NCI-H2171 treated with DMSO at 0.1 percent for 48 hours (cell line): ENCODE data around the gene DPY19L2.
"Not testable (repeated sequence)": the region's sequence is repeated elsewhere in the genome, so short reads cannot be mapped to it uniquely, and the experiment has no call there.

Source experiments
- DNase-seq: peaks from one replicate; lab custom pipeline; 2025; lab: John Stamatoyannopoulos, UW

DPY19L2 gene

DNA sequence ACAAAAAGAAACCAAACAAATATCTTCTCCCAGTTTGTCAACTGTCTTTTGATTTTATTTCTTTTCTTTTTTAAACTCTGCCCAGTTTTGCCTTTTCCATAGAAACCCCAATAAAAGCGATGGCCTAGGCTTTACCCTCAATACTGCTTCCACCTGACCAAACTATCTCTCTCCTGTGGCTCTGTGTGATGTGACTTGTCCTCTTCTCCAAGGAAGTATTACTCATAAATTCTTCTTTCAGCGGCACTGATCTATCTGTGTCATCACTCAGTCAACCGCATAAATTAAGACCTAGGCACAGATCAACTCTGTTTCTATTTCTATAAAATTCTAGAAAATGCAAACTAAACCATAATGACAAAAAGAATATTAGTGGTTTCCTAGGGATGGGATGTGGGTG lies 9.8 kb downstream of the DPY19L2 start:
- DNase-seq: not testable (repeated sequence)

DNA sequence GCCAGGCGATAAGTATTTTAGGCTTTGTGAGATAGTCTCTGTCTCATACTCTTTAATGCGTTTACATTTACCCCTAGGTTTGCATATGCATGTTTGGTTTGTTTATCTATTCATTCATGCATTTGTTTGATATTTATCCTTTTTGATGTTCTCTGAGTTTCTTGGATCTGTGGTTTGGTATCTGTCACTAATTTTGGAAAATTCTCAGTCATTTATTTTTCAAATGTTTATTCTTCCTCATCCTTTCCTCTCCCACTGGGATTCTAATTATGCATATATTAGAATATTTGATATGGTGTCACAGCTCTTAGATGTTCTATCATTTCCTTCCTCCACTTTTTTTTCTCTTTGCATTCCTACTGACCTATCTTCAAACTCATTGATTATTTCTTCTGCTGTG lies 11.9 kb downstream of the DPY19L2 start:
- not testable (repeated sequence) for DNase-seq

DNA sequence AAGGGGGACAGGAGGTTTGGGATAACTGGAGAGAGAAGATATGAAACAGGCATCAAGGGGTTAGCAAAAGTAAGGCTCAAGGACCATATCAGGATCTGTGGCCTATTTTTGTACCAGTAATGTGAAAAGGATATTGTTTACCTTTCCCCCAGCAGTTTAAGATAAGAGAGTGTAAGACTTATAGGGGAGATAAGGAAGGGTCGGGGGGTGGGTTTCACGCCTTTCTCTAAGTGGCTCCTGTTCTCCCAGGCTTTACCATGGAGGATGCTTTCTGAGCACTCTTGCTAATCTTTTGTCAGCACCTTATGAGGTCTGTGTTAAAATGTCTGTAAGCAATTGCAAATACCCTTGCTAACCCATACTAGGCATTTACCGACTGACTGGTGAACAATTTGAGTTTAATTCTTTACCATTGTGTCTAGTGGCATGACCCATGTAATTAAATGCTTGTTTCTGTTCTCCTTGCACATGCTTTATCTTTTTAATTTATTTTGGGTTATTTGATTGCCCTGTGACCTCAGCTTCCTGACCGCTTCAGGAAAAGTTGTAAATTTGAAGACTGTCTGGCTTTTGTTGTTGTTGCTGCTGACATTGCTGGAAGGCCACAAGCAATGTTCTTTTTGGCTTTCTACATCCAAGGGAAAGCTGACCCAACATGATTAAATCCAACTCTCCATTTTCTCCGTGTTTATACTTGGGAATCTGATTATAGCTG lies 12.6 kb downstream of the DPY19L2 start:
- DNase-seq: not testable (repeated sequence)

DNA sequence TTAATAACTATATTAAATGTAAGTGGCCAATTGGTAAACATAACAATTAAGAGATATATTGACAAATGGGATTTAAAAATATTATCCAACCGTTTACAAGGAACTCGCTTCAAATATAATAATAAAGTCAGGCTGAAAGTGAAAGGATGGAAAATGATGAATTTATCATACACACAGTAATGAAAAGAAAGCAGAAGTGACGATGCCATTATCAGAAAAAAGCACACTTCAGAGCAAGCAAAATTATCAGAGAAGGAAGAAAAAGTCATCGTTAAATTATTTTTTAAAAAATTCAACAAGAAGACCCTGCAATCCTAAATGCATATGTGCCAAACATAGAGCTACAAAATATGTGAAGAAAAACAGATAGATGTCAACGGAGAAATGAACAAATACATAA lies 13.8 kb downstream of the DPY19L2 start:
- not testable (repeated sequence) for DNase-seq

DNA sequence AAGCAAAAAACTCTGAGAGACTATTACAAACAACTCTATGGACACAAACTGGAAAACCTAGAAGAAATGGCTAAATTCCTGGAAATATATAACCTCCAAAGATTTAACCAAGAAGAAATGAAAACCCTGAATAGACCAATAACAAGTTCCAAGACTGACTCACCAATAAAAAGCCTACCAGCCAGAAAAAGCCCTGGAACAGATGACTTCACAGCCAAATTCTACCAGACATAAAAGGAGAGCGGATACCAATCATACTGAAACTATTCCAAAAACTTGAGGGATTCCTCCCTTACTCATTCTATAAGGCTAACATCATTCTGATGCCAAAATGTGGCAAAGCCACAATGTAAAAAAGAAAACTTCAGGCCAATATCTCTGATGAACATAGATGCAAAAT lies 18.8 kb downstream of the DPY19L2 start:
- DNase-seq: not testable (repeated sequence)

DNA sequence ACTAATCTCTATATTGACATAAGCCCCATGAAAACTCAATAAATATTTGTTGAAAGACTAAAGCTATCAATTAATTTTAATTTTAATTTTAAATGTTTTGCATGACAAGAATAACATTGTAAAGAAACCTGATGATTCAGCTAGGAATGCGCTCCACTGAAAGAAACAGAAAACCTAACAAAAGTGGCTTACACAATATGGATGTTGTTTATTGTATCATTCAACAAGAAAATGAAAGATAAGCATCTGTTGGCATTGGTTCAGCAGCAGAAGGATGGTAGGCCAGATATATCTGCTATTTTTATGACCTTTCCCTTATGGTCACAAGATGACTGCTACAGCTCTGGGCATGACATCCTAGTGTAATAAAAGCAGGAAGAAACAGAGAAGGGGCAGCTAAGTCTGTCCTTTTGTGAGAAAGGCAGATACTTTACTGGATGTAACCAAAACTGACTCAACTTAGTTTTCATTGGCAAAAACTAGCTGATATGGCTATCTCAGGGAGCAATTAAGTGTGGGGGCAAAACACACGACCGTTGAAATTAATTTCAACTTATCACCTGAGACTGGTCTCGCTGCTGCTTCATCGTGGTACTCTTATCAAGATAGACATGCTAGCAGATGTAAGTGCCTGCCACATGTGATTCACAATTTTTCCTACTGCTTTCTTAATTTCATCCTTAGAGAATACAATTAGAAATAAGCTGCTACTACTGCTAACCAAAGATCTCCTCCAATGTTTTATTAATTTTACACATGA lies 24.7 kb downstream of the DPY19L2 start:
- DNase-seq: not testable (repeated sequence)

GRCh38 chr12:63624258-63624657 lies 44.0 kb downstream of the DPY19L2 start:
- not testable (repeated sequence) for DNase-seq

- not testable (repeated sequence) for DNase-seq
Measured at GRCh38 chr12:63615544-63615943, 52.7 kb downstream of the DPY19L2 start.

DNA sequence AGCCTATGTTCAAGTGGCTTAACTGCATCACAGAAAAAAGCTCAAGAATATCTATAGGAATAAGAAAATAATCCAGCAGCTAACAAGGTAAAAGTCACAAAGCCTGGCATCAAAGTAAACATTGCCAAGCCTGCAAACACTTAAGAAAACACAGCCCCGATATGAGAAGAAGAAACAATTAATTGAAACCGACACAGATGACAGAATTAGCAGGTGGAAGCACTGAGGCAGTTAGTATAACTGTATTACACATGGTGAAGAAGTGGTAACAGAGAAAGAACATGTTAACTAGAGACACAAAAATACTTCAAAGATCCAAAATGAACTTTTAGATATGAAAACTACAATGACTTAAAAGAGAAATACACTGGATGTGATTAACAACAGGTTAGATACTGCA lies 57.0 kb downstream of the DPY19L2 start:
- not testable (repeated sequence) for DNase-seq

DNA sequence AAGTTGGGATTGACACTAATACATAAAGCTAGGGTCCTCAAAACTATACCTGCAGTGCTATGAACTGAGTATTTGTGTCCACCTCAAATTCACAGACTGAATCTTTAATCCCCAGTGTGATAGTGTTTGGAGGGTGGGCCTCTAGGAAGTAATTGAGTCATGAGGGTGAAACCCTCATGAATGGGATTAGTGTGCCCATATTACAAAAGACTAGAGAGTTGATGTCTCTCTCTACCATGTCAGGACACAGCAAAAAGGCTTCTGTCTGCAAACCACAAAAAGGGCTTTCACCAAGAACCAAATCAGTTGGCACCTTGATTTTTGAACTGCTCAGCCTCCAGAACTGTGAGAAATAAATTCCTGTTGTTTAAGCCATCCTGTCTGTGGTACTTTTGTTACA lies 59.0 kb downstream of the DPY19L2 start:
- DNase-seq: not testable (repeated sequence)

GRCh38 chr12:63604985-63605384 lies 63.3 kb downstream of the DPY19L2 start:
- DNase-seq: not testable (repeated sequence)

DNA sequence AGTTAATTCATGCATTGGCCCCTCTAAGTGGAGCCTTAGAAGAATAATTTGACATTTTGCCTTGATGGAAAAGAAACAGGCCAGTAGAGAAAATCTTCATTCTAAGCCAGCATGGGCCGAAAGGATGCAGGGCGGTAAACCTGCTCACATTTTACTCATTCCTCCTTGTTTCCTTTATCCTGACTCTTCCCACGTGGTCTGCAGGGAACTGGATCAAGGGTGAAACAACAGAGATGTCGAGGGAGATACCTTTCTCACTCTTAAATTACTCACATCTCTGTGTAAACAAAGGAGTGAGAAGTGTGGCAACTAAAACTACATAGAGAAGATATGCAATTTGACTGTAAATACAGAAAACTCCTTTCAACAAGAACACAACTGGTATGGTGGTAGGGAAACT lies 73.5 kb downstream of the DPY19L2 start:
- DNase-seq: not testable (repeated sequence)

GRCh38 chr12:63584426-63584825 lies 83.9 kb downstream of the DPY19L2 start:
- not testable (repeated sequence) for DNase-seq

GRCh38 chr12:63583289-63583688 lies 85.0 kb downstream of the DPY19L2 start:
- not testable (repeated sequence) for DNase-seq

- DNase-seq: not testable (repeated sequence)
Measured at GRCh38 chr12:63577631-63578030, 90.7 kb downstream of the DPY19L2 start.

DNA sequence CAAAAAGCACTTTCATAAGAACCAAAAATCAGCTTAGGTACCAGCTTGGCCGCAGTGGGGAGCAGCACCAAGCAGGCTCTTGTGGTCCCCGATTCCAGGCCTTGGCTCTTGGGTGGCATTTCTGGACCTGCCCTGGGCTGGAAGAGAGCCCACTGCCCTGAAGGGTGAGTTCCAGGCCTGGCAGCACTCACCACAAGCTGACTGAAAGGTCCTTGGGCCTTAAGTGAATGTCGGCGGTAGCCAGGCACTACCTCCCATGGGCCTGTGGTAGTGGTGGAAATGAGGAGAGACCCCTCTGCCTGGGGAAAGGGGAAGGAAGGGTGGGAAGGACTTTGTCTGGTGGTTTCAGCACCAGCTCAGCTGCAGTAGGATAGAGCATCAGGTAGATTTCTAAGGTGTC lies 96.3 kb downstream of the DPY19L2 start:
- not testable (repeated sequence) for DNase-seq

GRCh38 chr12:63558445-63558844 lies 109.8 kb downstream of the DPY19L2 start:
- DNase-seq: not testable (repeated sequence)

DNA sequence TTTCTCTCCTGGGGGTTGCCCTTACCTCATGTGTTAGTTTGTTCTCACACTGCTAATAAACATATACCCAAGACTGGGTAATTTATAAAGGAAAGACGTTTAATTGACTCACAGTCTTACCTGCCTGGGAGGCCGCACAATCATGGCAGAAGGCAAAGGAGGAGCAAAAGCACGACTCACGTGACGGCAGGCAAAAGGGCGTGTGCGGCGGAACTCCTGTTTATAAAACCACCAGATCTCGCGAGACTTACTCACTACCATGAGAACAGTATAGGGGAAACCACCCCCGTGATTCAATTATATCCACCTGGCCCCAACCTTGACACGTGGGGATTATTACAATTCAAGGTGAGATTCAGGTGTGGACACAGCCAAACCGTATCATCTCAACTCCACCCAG lies 116.9 kb downstream of the DPY19L2 start:
- not testable (repeated sequence) for DNase-seq

GRCh38 chr12:63549034-63549433 lies 119.3 kb downstream of the DPY19L2 start:
- not testable (repeated sequence) for DNase-seq

DNA sequence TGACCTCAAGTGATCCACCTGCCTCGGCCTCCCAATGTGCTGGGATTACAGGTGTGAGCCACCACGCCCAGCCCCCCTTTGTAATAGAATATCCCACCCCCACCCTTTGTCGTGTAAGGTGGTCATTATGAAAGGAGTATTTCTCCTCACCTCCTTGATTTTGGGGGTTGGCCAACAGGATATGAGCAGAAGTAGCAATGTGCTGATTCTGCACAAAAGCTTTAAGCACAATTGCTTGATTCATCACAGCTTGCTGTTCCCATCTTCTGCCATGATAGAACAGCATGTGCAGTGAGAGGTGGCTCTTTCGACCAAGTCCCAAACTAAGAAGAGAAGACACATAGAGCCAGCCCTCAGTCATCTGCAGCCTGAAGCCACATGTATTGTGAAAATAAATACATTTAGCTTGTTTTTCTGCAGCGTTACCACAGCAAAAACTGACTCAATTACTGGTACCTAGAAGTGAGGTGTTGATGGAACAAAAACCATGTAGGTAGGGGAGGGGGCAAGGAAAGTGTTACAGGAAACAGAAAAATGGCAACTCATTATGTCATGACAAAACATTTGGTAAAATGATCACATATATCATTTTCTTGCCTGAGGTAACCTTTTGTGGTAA lies 122.9 kb downstream of the DPY19L2 start:
- not testable (repeated sequence) for DNase-seq

DNA sequence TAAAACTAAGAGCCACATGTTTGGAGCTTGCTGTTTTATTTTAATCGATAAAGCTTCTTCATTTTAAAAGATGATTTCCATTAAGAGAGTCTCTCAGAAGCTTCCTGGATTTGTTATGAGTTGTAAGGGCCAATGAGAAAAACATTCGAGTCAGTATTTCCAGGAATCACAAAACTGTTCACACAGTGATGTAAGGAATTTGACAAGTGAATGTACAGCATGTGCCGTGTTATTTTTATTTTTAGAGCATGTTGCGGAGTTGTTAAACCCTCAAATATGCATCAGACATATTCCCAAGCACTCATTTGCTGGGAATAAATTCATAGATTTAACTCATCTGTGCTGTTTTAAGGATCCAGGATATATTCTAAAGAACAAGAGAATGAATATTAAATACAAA lies 129.6 kb downstream of the DPY19L2 start:
- DNase-seq: not testable (repeated sequence)

DNA sequence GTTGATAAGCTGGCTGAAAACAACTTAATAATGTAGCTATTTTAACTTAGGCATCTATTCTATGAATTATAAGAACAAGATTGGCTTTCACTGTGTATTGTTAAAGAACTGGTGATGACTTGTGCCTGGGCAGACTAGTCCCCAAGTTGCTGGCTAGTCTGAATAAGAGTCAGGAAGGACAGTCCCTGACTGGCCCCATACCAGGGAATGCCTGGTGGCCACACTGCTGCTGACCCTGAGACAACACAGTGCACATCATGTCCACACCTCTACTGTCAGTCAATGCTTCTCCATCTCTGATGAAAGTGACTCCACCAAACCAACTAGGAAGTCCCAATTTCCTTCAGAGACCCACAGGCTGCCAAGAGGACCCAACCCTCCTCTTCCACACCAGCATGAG lies 130.5 kb downstream of the DPY19L2 start:
- not testable (repeated sequence) for DNase-seq

GRCh38 chr12:63529641-63530040 lies 138.7 kb downstream of the DPY19L2 start:
- not testable (repeated sequence) for DNase-seq
